Measurements from ENCODE around the gene GTF2E1. TPM values are rescaled to one million over a fixed set of nuclear protein-coding genes. Genes with fewer than 3 reads are reported as not detected.
"Not testable (repeated sequence)": the region's sequence is repeated elsewhere in the genome, so short reads cannot be mapped to it uniquely, and the experiment has no call there.

The GTF2E1 gene
- total RNA-seq, 1 donor from 2014 or later, result 12.9 TPM

GRCh38 chr3:120749843-120750242 lies 7.3 kb downstream of the GTF2E1 start:
- Histone ChIP-seq H3K27me3 (ENCODE audit: low read depth) (no peaks in the 10 kb centered on the region), H3K4me1 (peaks cover 21% of the 10 kb centered on the region)

GRCh38 chr3:120752230-120752629 lies 9.7 kb downstream of the GTF2E1 start:
- Histone ChIP-seq H3K27ac (replicated peaks) (no peak overlapping the region), H3K27me3 (ENCODE audit: low read depth) (no peaks in the 10 kb centered on the region), H3K4me1 (peaks cover 11% of the 10 kb centered on the region), H3K4me3 (no peak overlapping the region), H3K9me3 (replicated peaks) (peaks cover 4% of the 10 kb centered on the region), H3K36me3 (peaks cover 26% of the 10 kb centered on the region)
- DNase-seq, result no peak
- intact Hi-C loops (cut with micrococcal nuclease), result no loop called here
- no peak for TF ChIP-seq CTCF (IDR thresholded peaks at IDR 0.05; ENCODE audit: borderline replicate concordance)

More at GRCh38 chr3:120749843-120750242, 7.3 kb downstream of the GTF2E1 start:
- Histone ChIP-seq H3K27ac (replicated peaks) (no peak overlapping the region), H3K9me3 (replicated peaks) (peaks cover 4% of the 10 kb centered on the region), H3K36me3 (peaks cover 26% of the 10 kb centered on the region), H3K4me3 (no peak overlapping the region)
- intact Hi-C loops (cut with micrococcal nuclease), result no loop called here
- DNase-seq, result no peak
- TF ChIP-seq CTCF (IDR thresholded peaks at IDR 0.05; ENCODE audit: borderline replicate concordance), result no peak

GRCh38 chr3:120752865-120753264 lies 10.3 kb downstream of the GTF2E1 start:
- intact Hi-C loops (cut with micrococcal nuclease), result no loop called here
- Histone ChIP-seq H3K4me3 (no peak overlapping the region), H3K27me3 (ENCODE audit: low read depth) (no peaks in the 10 kb centered on the region), H3K36me3 (peaks cover 26% of the 10 kb centered on the region), H3K4me1 (peaks cover 11% of the 10 kb centered on the region), H3K27ac (replicated peaks) (no peak overlapping the region), H3K9me3 (replicated peaks) (no peaks in the 10 kb centered on the region)
- DNase-seq, result no peak
- TF ChIP-seq CTCF (IDR thresholded peaks at IDR 0.05; ENCODE audit: borderline replicate concordance), result no peak

- Histone ChIP-seq H3K27ac (replicated peaks) (no peak overlapping the region), H3K27me3 (ENCODE audit: low read depth) (no peaks in the 10 kb centered on the region), H3K36me3 (peaks cover 26% of the 10 kb centered on the region), H3K4me1 (peaks cover 11% of the 10 kb centered on the region), H3K9me3 (replicated peaks) (no peaks in the 10 kb centered on the region), H3K4me3 (no peak overlapping the region)
- intact Hi-C loops (cut with micrococcal nuclease), result no loop called here
- no peak for DNase-seq
- no peak for TF ChIP-seq CTCF (IDR thresholded peaks at IDR 0.05; ENCODE audit: borderline replicate concordance)
Observed at GRCh38 chr3:120753810-120754209, 11.3 kb downstream of the GTF2E1 start.

GRCh38 chr3:120756061-120756460 lies 13.5 kb downstream of the GTF2E1 start:
- no peak for TF ChIP-seq CTCF (IDR thresholded peaks at IDR 0.05; ENCODE audit: borderline replicate concordance)
- Histone ChIP-seq H3K4me3 (no peak overlapping the region), H3K27ac (replicated peaks) (no peak overlapping the region), H3K27me3 (ENCODE audit: low read depth) (no peaks in the 10 kb centered on the region), H3K4me1 (peaks cover 10% of the 10 kb centered on the region), H3K36me3 (peaks cover 19% of the 10 kb centered on the region), H3K9me3 (replicated peaks) (no peaks in the 10 kb centered on the region)
- DNase-seq, result no peak
- intact Hi-C loops (cut with micrococcal nuclease), result no loop called here

- DNase-seq; H3K27ac ChIP-seq (replicated peaks); H3K9me3 ChIP-seq (replicated peaks); H3K36me3 ChIP-seq; intact Hi-C loops (cut with micrococcal nuclease); H3K4me3 ChIP-seq; H3K27me3 ChIP-seq (ENCODE audit: low read depth); H3K4me1 ChIP-seq: not testable (repeated sequence)
Observed at GRCh38 chr3:120758551-120758950, 16.0 kb downstream of the GTF2E1 start.
